HG03097 (cell line): ENCODE measurements around the gene FAM98B.
A peak's percentile ranks its signal among the peaks of the same experiment; 100 is the strongest.
"Not testable (repeated sequence)": the region's sequence is repeated elsewhere in the genome, so short reads cannot be mapped to it uniquely, and the experiment has no call there.

Source experiments
- ATAC-seq: cut with Tn5 transposase; IDR thresholded peaks from one replicate; pipeline ENCODE4 v1.9.1; 2021; ENCODE audit not compliant: unreplicated experiment, low FRiP score

FAM98B gene

GRCh38 chr15:38453971-38454695 is at the start of gene FAM98B:
TSS of gene FAM98B (plus strand) at chr15:38454127. CDS start at chr15:38454162, 35 bp downstream.
- peak; percentile 86 for ATAC-seq

GRCh38 chr15:38406436-38406835 is 47.5 kb upstream of the FAM98B start:
- ATAC-seq, result no peak

- ATAC-seq, result no peak
These were observed 45.4 kb upstream of the FAM98B start for GRCh38 chr15:38408576-38408975.

GRCh38 chr15:38411902-38412301 is 42.0 kb upstream of the FAM98B start:
- ATAC-seq, result no peak

GRCh38 chr15:38412466-38412865 is 41.5 kb upstream of the FAM98B start:
- ATAC-seq, result no peak

GRCh38 chr15:38414357-38414756 is 39.6 kb upstream of the FAM98B start:
- ATAC-seq, result no peak

GRCh38 chr15:38421069-38421690 is 32.7 kb upstream of the FAM98B start:
- ATAC-seq, result no peak

GRCh38 chr15:38424101-38424552 is 29.8 kb upstream of the FAM98B start:
- no peak for ATAC-seq

- no peak for ATAC-seq
These were observed 28.7 kb upstream of the FAM98B start for GRCh38 chr15:38425269-38425668.

GRCh38 chr15:38427380-38427779 is 26.5 kb upstream of the FAM98B start:
- ATAC-seq, result no peak

GRCh38 chr15:38430106-38430760 is 23.7 kb upstream of the FAM98B start:
- no peak for ATAC-seq

- ATAC-seq, result no peak
These were observed 16.9 kb upstream of the FAM98B start for GRCh38 chr15:38436993-38437392.

- not testable (repeated sequence) for ATAC-seq
These were observed 16.3 kb upstream of the FAM98B start for GRCh38 chr15:38437603-38438002.

- ATAC-seq, result no peak
These were observed 15.6 kb upstream of the FAM98B start for GRCh38 chr15:38438031-38438986.

- no peak for ATAC-seq
These were observed 13.4 kb upstream of the FAM98B start for GRCh38 chr15:38440353-38441129.

- no peak for ATAC-seq
These were observed 12.8 kb upstream of the FAM98B start for GRCh38 chr15:38441130-38441519.

- no peak for ATAC-seq
These were observed 766 bp downstream of the FAM98B start for GRCh38 chr15:38454696-38455090.

- ATAC-seq, result no peak
These were observed 1.2 kb downstream of the FAM98B start for GRCh38 chr15:38455092-38455491.

GRCh38 chr15:38458646-38459045 is 4.7 kb downstream of the FAM98B start:
- ATAC-seq, result no peak

GRCh38 chr15:38459480-38459879 is 5.6 kb downstream of the FAM98B start:
- ATAC-seq, result no peak
